ENCODE measurements around the gene CRB2.
A peak's percentile ranks its signal among the peaks of the same experiment; 100 is the strongest.

CRB2 gene

DNA sequence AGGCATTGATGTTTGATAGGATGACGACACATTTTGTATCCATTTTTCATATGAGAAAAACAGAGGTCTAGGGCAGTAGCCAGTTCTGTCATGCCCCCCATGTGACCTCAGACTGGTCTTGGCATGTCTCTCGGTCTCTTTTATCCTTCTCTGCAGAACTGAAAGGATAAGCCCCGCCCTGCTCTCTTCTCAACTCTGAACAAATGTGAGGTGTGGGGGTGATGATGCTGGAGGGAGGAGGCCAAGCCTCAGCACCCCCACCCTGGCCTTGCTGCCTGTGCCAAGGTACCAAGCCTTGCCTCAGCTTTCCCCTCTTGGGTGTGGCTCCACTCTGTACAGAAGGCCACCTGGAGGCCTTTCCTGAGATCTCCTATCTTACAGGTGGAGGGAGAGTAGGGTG, 19.5 kb upstream of the CRB2 start:
- Mint-ChIP-seq H3K27me3 (peaks cover 23% of the 10 kb centered on the region), H3K27ac (no peak overlapping the region), H3K4me3 (no peak overlapping the region), H3K36me3 (ENCODE audit: low read depth) (no peaks in the 10 kb centered on the region), H3K9me3 (no peaks in the 10 kb centered on the region), H3K4me1 (ENCODE audit: low read depth) (peaks cover 46% of the 10 kb centered on the region)
- intact Hi-C loops (cut with micrococcal nuclease), result loop anchor here (5.0 kb wide), 1 partner anchor 69 kb away; the partner anchor contains the start of gene STRBP

DNA sequence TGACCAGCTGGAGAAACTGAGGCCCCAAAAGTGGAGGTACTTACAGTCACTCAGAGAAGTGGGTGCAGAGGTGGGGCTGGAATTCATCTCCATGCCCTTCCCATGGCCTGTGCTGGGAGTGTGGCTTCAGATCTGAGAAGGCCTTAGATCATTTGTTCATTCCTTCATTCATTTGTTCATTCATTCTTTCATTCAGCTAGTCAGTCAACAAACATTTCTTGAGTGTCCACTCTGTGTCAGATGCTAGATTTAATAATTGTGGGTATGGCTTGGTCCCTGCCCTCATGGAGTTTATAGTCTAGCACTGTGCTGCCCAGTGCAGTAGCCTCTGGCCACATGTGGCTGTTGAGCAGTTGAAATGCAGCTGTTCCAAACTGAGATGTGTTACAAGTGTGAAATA, 19.0 kb upstream of the CRB2 start:
- Mint-ChIP-seq H3K27ac (no peak overlapping the region), H3K4me3 (no peak overlapping the region), H3K9me3 (no peaks in the 10 kb centered on the region), H3K36me3 (ENCODE audit: low read depth) (no peaks in the 10 kb centered on the region), H3K27me3 (peaks cover 26% of the 10 kb centered on the region), H3K4me1 (ENCODE audit: low read depth) (peaks cover 47% of the 10 kb centered on the region)
- intact Hi-C loops (cut with micrococcal nuclease), result loop anchor here (5.0 kb wide), 1 partner anchor 70 kb away; the partner anchor contains the start of gene STRBP

DNA sequence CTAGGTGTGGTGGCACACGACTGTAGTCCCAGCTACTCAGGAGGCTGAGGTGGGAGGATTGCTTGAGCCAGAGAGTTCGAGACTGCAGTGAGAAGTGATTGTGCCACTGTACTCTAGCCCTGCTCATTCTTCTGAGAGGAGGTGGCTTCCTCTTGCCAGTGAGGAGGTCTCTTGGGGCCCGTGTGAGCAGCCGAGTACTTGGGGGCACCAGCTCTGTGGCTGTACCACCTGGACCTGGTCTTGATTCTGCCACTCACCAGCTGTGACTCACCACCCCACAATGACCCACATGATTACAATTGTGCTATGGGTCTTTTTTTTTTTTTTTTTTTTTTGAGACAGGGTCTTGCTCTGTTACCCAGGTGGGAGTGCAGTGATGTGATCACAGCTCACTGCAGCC, 18.0 kb upstream of the CRB2 start:
- Mint-ChIP-seq H3K4me1 (ENCODE audit: low read depth) (peaks cover 51% of the 10 kb centered on the region), H3K27ac (peak overlapping the region; percentile 25), H3K9me3 (no peaks in the 10 kb centered on the region), H3K36me3 (ENCODE audit: low read depth) (no peaks in the 10 kb centered on the region), H3K27me3 (peaks cover 28% of the 10 kb centered on the region), H3K4me3 (no peak overlapping the region)
- intact Hi-C loops (cut with micrococcal nuclease), result loop anchor here (5.0 kb wide), 1 partner anchor 71 kb away; the partner anchor contains the start of gene STRBP

DNA sequence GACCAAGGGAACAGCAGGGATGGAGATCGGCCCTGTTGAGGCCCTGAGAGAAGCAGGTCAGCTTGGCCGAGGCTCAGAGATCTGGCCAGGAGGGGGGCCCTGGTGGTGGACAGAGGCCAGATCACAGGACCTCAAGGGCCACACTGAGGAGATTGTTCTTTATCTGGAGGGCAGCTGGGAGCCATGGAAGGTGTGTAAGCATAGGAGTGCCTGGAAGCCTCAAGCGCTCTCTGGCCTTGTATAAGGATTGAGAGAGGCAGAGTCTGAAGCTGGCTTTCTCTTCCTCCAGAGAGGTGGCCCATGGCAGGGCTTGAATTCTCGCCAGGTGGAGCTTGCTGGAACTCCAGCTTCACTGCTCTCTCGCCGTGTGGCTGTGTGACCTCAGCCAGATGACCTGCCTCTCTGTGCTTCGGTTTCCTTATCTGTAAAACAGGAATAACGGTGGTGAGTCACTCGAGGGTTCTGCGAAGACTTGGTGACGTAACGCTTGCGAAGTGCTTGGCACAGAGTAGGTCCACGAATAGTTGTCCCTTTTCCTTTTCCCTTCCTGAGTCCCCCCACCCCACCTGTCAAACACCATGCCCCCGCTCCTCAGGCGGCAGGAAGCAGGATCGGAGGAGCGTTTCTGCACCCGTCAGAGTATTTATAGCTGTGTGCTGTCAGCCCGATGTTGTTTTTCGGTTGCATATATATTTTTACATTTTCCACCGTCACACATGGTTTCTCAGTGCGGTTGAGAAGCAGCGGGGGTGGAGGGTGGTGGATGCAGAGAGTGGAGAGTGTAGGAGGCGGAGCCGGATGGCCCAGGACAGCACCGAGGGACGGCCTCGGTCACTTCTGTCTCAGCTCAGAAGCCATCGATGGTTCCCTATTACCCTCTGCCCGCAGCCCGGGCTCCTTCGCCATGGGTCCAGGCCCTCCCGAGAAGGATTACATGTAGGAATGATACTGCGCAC, 17.0 kb upstream of the CRB2 start:
- H3K27me3 Mint-ChIP-seq, result peaks cover 26% of the 10 kb centered on the region
- H3K36me3 Mint-ChIP-seq (ENCODE audit: low read depth), result no peaks in the 10 kb centered on the region
- H3K4me1 Mint-ChIP-seq (ENCODE audit: low read depth), result peaks cover 51% of the 10 kb centered on the region
- H3K27ac Mint-ChIP-seq, result peak overlapping the region; percentile 25
- no peaks in the 10 kb centered on the region for H3K9me3 Mint-ChIP-seq
- H3K4me3 Mint-ChIP-seq, result peak overlapping the region; percentile 47
- intact Hi-C loops (cut with micrococcal nuclease), result loop anchor here (5.0 kb wide), 1 partner anchor 72 kb away; the partner anchor contains the start of gene STRBP

DNA sequence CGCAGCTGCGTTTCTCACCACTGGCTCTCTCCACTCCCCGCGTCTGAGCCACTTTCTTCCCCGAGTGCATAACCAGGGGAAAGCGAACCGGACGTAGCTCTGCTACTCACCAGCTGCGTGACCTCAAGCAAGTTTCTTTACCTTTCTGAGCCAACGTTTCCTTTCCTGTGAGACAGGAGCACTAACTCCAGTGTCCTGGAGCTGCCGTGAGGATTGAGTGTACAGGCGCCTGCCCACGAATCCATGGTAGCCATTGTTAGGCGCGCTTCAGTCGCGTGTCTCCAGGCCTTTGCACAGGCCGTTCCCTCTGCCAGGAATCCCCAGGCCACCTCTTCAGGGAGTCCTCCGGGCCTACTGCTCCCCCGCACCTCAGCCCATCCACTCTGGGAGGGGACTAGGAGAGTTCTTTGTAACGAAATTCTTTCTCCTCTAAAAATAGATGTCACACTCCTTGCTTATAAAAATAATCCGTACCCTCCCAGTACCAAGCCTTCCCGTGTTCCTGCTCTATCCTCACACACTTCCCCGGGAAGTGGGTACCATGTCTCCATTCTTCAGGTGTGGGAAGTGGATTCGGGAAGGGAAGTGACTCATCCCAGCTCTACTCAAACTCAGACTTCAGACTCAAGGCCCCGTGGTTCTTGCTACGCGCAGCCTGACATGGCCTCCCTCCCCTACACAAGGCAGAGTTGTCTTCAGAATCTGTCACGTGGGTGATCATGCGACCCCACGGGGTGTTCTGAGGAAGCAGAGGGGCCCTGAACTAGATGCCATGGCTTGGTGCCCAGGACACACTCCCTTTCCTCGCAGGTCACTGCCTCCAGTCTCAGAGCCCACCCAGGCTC, 16.1 kb upstream of the CRB2 start:
- Mint-ChIP-seq H3K36me3 (ENCODE audit: low read depth) (no peaks in the 10 kb centered on the region), H3K27ac (peak overlapping the region; percentile 25), H3K27me3 (peaks cover 24% of the 10 kb centered on the region), H3K4me3 (peak overlapping the region; percentile 47), H3K9me3 (no peaks in the 10 kb centered on the region), H3K4me1 (ENCODE audit: low read depth) (peaks cover 51% of the 10 kb centered on the region)
- intact Hi-C loops (cut with micrococcal nuclease), result loop anchor here (5.0 kb wide), 1 partner anchor 73 kb away; the partner anchor contains the start of gene STRBP

DNA sequence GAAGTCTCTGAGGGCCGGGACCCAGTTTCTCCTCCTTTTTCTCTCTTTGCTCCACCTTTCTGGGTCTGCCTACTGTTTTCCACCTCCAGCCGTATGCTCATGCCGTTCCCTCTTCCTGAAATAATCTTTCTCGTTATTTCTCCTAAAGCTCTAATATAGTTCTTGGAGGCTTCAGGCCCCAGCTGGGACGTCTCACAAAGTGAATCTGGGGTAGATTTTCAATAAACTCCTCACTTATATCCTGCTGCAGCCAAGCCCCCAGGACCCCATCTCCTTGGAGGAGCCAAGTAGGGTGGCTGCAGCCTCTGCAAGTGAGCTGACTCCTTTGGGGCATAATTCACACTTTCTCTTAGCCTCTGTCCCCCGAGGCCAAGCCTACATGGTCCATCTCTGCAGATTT, 14.2 kb upstream of the CRB2 start:
- H3K27ac Mint-ChIP-seq, result no peak overlapping the region
- H3K9me3 Mint-ChIP-seq, result no peaks in the 10 kb centered on the region
- intact Hi-C loops (cut with micrococcal nuclease), result no loop called here
- H3K4me1 Mint-ChIP-seq (ENCODE audit: low read depth), result peaks cover 42% of the 10 kb centered on the region
- H3K4me3 Mint-ChIP-seq, result no peak overlapping the region
- no peaks in the 10 kb centered on the region for H3K36me3 Mint-ChIP-seq (ENCODE audit: low read depth)
- peaks cover 24% of the 10 kb centered on the region for H3K27me3 Mint-ChIP-seq

DNA sequence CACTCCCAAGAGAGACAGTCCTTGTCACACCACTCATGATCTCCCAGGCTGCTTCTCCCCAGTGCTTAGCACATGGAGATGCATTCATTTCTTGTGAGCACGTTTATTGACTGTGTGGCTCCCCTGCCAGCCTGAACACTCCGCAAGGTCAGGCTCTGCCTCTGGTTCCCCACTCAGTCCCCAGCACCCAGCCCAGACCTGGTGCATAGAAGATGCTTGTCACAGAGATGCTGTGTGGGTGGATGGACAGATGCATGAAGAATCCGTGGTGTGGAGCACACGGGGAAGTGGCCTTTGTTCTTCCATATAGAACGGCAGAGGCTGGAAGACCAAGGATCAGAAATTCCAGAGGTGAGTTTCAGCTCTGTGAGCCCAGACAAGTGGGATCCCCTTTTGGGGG, 13.8 kb upstream of the CRB2 start:
- Mint-ChIP-seq H3K36me3 (ENCODE audit: low read depth) (no peaks in the 10 kb centered on the region), H3K4me1 (ENCODE audit: low read depth) (peaks cover 42% of the 10 kb centered on the region), H3K27me3 (peaks cover 24% of the 10 kb centered on the region), H3K9me3 (no peaks in the 10 kb centered on the region), H3K27ac (no peak overlapping the region), H3K4me3 (no peak overlapping the region)
- intact Hi-C loops (cut with micrococcal nuclease), result no loop called here

DNA sequence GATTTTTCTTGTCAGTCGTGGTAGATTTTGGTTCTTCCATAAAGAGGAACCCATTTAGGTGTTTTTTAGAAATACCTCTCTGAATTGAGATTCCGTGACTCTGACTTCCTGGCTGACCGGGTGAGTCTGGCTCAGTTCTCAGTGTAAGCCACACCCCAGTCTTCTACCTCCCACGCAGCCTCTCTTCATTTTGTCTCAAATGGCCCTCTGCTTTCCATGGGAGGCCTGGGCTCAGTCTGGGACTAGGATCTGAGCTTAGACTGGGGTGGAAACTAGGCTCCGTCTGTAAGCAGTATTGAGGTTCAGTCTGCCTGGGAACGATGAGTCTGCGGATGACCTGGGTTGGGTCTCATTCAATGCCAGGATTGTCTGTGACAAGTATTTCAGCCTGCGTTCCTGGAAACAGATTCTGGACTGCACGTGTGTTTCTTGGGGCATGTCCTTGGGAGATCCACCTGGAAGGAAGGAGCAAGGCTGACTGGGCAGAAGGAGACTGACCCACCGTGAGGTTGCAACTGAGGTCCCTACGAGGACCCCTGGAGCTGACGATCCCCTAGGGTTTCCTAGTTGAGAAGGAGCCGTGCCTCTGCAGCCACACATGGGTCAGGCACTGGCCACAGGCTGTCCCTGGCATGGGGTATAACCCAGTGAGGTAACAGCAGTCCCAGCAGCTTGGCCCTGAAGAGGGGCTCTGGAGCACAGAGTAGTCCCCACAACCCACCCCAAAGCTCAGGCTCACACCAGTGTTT, 12.4 kb upstream of the CRB2 start:
- peaks cover 38% of the 10 kb centered on the region for H3K4me1 Mint-ChIP-seq (ENCODE audit: low read depth)
- intact Hi-C loops (cut with micrococcal nuclease), result no loop called here
- H3K27ac Mint-ChIP-seq, result no peak overlapping the region
- no peak overlapping the region for H3K4me3 Mint-ChIP-seq
- H3K36me3 Mint-ChIP-seq (ENCODE audit: low read depth), result no peaks in the 10 kb centered on the region
- peaks cover 20% of the 10 kb centered on the region for H3K27me3 Mint-ChIP-seq
- H3K9me3 Mint-ChIP-seq, result no peaks in the 10 kb centered on the region

DNA sequence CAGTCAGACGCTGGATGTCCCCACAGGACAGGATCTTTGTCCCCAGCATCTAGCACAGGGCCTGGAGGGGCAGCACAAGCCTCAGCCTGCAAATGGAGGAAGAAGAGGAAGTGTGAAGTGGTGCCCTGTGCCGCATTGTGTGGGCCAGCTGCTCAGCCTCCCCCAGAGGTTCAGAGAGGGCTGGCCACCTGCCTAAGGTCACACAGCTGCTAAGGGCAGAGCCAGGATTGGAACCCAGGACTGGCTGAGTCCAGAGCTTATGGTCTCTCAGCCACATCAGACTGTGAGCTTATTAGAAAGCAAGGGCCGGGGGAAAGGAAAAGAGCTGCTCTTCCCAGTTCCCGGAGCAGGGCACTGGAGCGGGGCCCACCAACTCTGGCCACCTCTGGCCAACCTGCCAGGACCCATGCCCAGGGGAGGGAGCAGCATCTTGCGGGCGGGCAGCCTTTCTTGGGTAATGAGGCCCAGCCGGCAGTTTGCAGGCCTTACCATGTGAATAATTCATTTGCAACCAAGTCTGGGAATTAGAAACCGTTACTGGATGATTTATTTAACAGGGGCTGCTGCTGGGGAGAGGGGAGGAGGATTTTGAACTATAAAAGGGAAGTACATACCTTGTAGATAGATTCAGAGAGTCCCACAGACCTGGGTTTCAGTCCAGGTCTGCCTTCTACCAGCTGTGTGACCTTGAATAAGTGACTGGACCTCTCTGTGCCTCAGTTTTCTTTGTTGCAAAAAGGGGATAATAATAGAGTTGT, 11.6 kb upstream of the CRB2 start:
- no peaks in the 10 kb centered on the region for H3K9me3 Mint-ChIP-seq
- H3K4me3 Mint-ChIP-seq, result no peak overlapping the region
- H3K27me3 Mint-ChIP-seq, result peaks cover 17% of the 10 kb centered on the region
- intact Hi-C loops (cut with micrococcal nuclease), result no loop called here
- no peak overlapping the region for H3K27ac Mint-ChIP-seq
- H3K36me3 Mint-ChIP-seq (ENCODE audit: low read depth), result no peaks in the 10 kb centered on the region
- H3K4me1 Mint-ChIP-seq (ENCODE audit: low read depth), result peaks cover 30% of the 10 kb centered on the region

DNA sequence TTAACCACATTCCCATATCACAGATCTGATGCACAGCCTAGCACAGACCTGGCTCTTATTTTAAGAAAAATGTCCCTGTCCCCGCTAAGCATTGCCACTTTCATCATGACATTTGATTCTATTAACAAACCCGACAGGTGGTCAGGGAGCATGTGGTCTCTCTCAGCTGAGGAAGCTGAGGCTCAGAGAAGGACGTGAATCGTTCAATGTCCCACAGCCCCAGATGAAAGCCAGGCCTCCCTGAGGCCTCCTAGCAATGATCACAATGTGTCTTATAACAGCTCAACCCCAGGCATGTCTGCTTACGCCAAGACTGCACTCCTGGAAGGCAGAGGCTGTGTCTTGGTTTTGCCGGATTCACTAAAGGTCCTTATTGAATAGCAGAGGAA, 10.4 kb upstream of the CRB2 start:
- Mint-ChIP-seq H3K36me3 (ENCODE audit: low read depth) (no peaks in the 10 kb centered on the region), H3K4me3 (no peak overlapping the region), H3K4me1 (ENCODE audit: low read depth) (peaks cover 18% of the 10 kb centered on the region), H3K27ac (no peak overlapping the region), H3K27me3 (peaks cover 11% of the 10 kb centered on the region), H3K9me3 (no peaks in the 10 kb centered on the region)
- intact Hi-C loops (cut with micrococcal nuclease), result no loop called here

DNA sequence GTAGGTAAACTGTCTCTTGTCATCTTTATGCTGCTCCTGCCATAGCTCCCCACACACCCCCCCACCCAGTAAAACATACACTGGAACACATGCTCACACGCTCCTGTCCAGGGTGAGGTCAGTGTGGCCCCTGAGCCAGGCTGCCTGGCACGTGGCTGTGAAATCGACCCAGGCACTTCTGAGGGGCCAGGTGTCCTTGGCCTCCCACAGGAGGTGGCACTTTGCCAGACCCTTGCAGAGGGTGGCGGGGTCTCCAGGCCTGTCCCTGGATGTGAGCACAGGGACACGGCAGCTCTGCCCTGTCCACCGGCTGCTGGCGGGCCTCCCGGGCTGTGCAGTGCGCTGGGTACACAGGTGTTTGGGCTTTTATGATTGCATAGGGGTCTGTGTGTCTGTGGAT, 10.0 kb upstream of the CRB2 start:
- Mint-ChIP-seq H3K9me3 (no peaks in the 10 kb centered on the region), H3K27ac (no peak overlapping the region), H3K4me3 (no peak overlapping the region), H3K27me3 (peaks cover 10% of the 10 kb centered on the region), H3K36me3 (ENCODE audit: low read depth) (no peaks in the 10 kb centered on the region), H3K4me1 (ENCODE audit: low read depth) (peaks cover 14% of the 10 kb centered on the region)
- intact Hi-C loops (cut with micrococcal nuclease), result no loop called here

DNA sequence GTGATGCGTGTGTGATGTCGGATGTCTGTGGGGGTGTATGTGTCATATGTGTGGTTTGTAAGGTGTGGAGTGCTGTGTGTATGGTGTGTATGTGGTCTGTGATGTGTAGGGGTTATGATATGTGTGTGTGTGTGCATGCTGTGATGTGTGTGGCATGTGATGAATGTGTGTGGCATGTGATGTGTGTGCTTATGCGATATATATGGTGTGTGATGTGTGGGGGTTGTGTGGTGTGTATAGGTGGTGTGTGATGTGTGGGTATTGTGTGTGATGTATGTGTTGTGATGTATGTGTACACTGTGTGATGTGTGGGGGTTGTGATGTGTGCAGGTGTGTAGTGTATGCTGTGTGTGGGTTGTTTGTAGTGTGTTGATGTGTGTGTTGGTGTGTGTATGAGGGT, 9.2 kb upstream of the CRB2 start:
- Mint-ChIP-seq H3K9me3 (no peaks in the 10 kb centered on the region), H3K27me3 (peaks cover 8% of the 10 kb centered on the region), H3K4me1 (ENCODE audit: low read depth) (peaks cover 6% of the 10 kb centered on the region), H3K36me3 (ENCODE audit: low read depth) (no peaks in the 10 kb centered on the region), H3K4me3 (no peak overlapping the region), H3K27ac (no peak overlapping the region)
- intact Hi-C loops (cut with micrococcal nuclease), result no loop called here

Measured in dendritic cell treated with granulocyte-macrophage colony-stimulating factor and Interleukin-4, amounts not matched to agents 40 ng/mL and 50 ng/mL, for 4 days (primary cell).